ENCODE results near the gene OR13C3. TPM values are rescaled to one million over a fixed set of nuclear protein-coding genes. Genes with fewer than 3 reads are reported as not detected.

The OR13C3 gene
- total and polyA plus RNA-seq, 4 experiments from 2014 or later = not detected

DNA sequence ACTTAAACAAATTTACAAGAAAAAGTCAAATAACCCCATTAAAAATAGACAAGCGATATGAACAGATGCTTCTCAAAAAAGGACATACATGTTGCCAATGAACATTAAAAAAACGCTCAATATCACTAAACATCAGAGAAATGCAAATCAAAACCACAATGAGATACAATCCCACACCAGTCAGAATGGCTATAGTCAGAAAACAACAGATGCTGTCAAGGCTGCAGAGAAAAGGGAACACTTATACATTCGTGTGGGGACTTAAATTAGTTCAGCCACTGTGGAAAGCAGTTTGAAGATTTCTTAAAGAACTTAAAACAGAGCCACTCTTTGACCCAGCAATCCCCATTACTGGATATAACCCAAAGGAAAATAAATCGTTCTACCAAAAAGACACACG, 21.8 kb downstream of the OR13C3 start:
- H3K36me3 ChIP-seq (ENCODE audit: insufficient read depth, low read length) = no peaks in the 10 kb centered on the region
- no peaks in the 10 kb centered on the region for H3K9me3 ChIP-seq (ENCODE audit: control insufficient read depth in 1 of 2, low read length in 2 of 2)
- Mint-ChIP-seq H3K9me3 (peaks cover 0 to 9% (median 3%) of the 10 kb centered on the region in 8 donors), H3K4me3 (no peak overlapping the region), H3K27me3 (no peaks in the 10 kb centered on the region), H3K27ac (no peak overlapping the region), H3K36me3 (no peaks in the 10 kb centered on the region), H3K4me1 (no peaks in the 10 kb centered on the region)
- H3K4me3 ChIP-seq (ENCODE audit: low read length in 2 of 2) = no peak overlapping the region
- no peaks in the 10 kb centered on the region for H3K4me1 ChIP-seq (ENCODE audit: insufficient read depth, low read length)
- intact Hi-C loops (cut with micrococcal nuclease) = no loop called here
- no peaks in the 10 kb centered on the region for H3K27me3 ChIP-seq (ENCODE audit: insufficient read depth, low read length)
- ChIA-PET POLR2A (ENCODE audit: partially characterized antibody) (no interaction called here), CTCF (ENCODE audit: partially characterized antibody) (no interaction called here)
- DNase-seq = no peak
- H3K27ac ChIP-seq (ENCODE audit: low read depth, low read length) = no peak overlapping the region

DNA sequence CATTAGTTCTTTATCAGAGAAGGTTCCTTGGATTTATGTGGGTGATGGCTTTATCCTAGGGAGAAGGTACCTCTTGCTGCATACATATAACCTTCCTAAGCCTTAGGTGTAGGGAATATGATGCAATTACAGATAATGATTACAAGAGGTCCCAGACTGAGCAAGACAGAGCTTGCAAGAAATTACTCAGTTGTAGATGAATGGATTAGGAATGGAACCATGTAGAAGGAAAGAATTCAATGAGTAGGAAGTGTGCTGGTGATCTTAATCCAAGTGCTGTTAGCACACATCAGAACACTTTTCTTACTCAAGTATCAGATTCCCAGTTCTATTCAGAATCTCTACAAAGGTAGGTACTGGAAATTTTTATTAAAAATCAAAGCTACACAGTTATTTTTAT, 30.1 kb downstream of the OR13C3 start:
- Mint-ChIP-seq H3K4me3 (no peak overlapping the region), H3K27ac (no peak overlapping the region), H3K36me3 (no peaks in the 10 kb centered on the region), H3K4me1 (no peaks in the 10 kb centered on the region), H3K27me3 (no peaks in the 10 kb centered on the region), H3K9me3 (peaks cover 0 to 9% (median 6%) of the 10 kb centered on the region in 8 donors)
- H3K4me1 ChIP-seq (ENCODE audit: insufficient read depth, low read length) = no peaks in the 10 kb centered on the region
- no peak overlapping the region for H3K4me3 ChIP-seq (ENCODE audit: low read length in 2 of 2)
- no peak for DNase-seq
- no peaks in the 10 kb centered on the region for H3K9me3 ChIP-seq (ENCODE audit: control insufficient read depth in 1 of 2, low read length in 2 of 2)
- H3K36me3 ChIP-seq (ENCODE audit: insufficient read depth, low read length) = no peaks in the 10 kb centered on the region
- no peaks in the 10 kb centered on the region for H3K27me3 ChIP-seq (ENCODE audit: insufficient read depth, low read length)
- no peak overlapping the region for H3K27ac ChIP-seq (ENCODE audit: low read depth, low read length)
- ChIA-PET CTCF (ENCODE audit: partially characterized antibody) (no interaction called here), POLR2A (ENCODE audit: partially characterized antibody) (no interaction called here)
- intact Hi-C loops (cut with micrococcal nuclease) = no loop called here

DNA sequence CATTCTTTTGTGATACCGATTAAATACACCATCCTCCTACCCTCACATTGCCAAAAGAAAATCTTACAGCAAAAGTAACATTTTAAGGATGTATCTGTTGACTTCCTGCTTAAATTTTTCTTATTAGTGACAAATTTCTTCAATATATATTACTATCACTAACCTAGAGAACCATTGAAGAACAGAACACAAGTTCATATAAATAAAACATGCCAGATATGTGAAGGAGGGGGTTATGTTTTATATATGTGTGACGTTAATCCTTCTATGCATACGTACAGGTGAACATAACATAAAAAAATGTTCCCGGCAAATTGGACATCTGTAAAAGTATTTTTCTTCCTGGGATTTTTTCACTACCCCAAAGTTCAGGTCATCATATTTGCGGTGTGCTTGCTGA, 32.7 kb downstream of the OR13C3 start, which contains the start of gene OR13F1:
Gene OR13F1 (plus strand): TSS at position 301 of the 400 bp plus-strand sequence. CDS start 0 bp downstream, at position 301.
- no peak within 1 kb of the TSS for H3K27ac Mint-ChIP-seq
- H3K4me3 Mint-ChIP-seq = no peak within 1 kb of the TSS
- no peaks in the 10 kb centered on the region for H3K4me1 Mint-ChIP-seq
- peaks cover 0 to 7% (median 1%) of the 10 kb centered on the region in 8 donors for H3K9me3 Mint-ChIP-seq
- ChIA-PET CTCF (ENCODE audit: partially characterized antibody) (no interaction called here), POLR2A (ENCODE audit: partially characterized antibody) (no interaction called here)
- Histone ChIP-seq H3K36me3 (ENCODE audit: insufficient read depth, low read length) (no peaks in the 10 kb centered on the region), H3K27me3 (ENCODE audit: insufficient read depth, low read length) (no peaks in the 10 kb centered on the region), H3K9me3 (ENCODE audit: control insufficient read depth in 1 of 2, low read length in 2 of 2) (no peaks in the 10 kb centered on the region), H3K27ac (ENCODE audit: low read depth, low read length) (no peak within 1 kb of the TSS), H3K4me3 (ENCODE audit: low read length in 2 of 2) (no peak within 1 kb of the TSS), H3K4me1 (ENCODE audit: insufficient read depth, low read length) (no peaks in the 10 kb centered on the region)
- H3K27me3 Mint-ChIP-seq = no peaks in the 10 kb centered on the region
- intact Hi-C loops (cut with micrococcal nuclease) = no loop called here
- no peak for DNase-seq
- H3K36me3 Mint-ChIP-seq = no peaks in the 10 kb centered on the region

DNA sequence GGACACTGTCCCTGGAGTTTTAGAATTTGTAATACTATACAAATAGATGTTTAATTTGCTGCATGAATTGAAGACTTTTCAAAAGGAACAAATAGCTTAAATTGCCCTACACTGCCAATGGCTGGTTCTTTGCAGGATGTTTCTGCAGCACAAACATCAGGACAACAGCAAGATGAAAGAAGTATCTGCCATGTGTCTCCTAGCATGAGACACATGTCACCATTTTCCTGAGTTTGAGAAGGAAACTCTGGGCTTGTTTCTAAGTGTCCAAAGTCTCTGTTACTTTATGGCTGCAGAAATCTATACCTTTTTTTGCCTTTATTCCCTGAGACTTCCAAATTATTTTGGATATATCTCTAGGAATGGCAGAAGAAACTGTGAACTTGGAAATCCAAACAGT, 33.2 kb downstream of the OR13C3 start:
- no peaks in the 10 kb centered on the region for H3K4me1 Mint-ChIP-seq
- H3K27me3 Mint-ChIP-seq = no peaks in the 10 kb centered on the region
- ChIA-PET CTCF (ENCODE audit: partially characterized antibody) (no interaction called here), POLR2A (ENCODE audit: partially characterized antibody) (no interaction called here)
- intact Hi-C loops (cut with micrococcal nuclease) = no loop called here
- Histone ChIP-seq H3K9me3 (ENCODE audit: control insufficient read depth in 1 of 2, low read length in 2 of 2) (no peaks in the 10 kb centered on the region), H3K27ac (ENCODE audit: low read depth, low read length) (no peak overlapping the region), H3K27me3 (ENCODE audit: insufficient read depth, low read length) (no peaks in the 10 kb centered on the region), H3K4me3 (ENCODE audit: low read length in 2 of 2) (no peak overlapping the region), H3K36me3 (ENCODE audit: insufficient read depth, low read length) (no peaks in the 10 kb centered on the region), H3K4me1 (ENCODE audit: insufficient read depth, low read length) (no peaks in the 10 kb centered on the region)
- no peaks in the 10 kb centered on the region for H3K36me3 Mint-ChIP-seq
- no peak overlapping the region for H3K4me3 Mint-ChIP-seq
- peaks cover 0 to 7% (median 0%) of the 10 kb centered on the region in 8 donors for H3K9me3 Mint-ChIP-seq
- DNase-seq = no peak
- no peak overlapping the region for H3K27ac Mint-ChIP-seq

DNA sequence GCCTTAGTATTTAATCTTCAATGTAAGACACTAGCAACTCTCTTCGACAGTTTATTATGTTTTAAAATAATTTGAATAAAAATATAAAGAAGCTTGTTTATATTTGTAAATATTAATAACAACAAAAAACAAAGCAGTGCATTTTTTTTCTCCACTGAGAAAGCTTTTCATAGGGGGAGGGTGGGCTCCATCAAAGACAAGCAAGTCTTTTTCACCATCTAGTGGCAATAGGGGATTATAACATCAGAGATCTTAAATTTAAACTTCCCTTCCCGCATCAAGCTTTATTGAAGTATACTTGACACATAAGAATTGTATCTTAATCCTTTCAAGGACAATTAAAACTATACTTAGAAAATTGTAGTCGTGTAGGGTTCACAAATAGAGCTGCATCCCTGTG, 41.8 kb downstream of the OR13C3 start:
- no peak overlapping the region for H3K4me3 Mint-ChIP-seq
- Histone ChIP-seq H3K9me3 (ENCODE audit: control insufficient read depth in 1 of 2, low read length in 2 of 2) (no peaks in the 10 kb centered on the region), H3K27me3 (ENCODE audit: insufficient read depth, low read length) (no peaks in the 10 kb centered on the region), H3K4me1 (ENCODE audit: insufficient read depth, low read length) (no peaks in the 10 kb centered on the region), H3K27ac (ENCODE audit: low read depth, low read length) (no peak overlapping the region), H3K4me3 (ENCODE audit: low read length in 2 of 2) (no peak overlapping the region), H3K36me3 (ENCODE audit: insufficient read depth, low read length) (no peaks in the 10 kb centered on the region)
- no peaks in the 10 kb centered on the region for H3K36me3 Mint-ChIP-seq
- no peaks in the 10 kb centered on the region for H3K4me1 Mint-ChIP-seq
- POLR2A ChIA-PET (ENCODE audit: partially characterized antibody) = no interaction called here
- DNase-seq = no peak
- H3K27ac Mint-ChIP-seq = no peak overlapping the region
- intact Hi-C loops (cut with micrococcal nuclease) = no loop called here
- H3K9me3 Mint-ChIP-seq = peaks cover 0 to 4% (median under 1%) of the 10 kb centered on the region in 8 donors
- H3K27me3 Mint-ChIP-seq = no peaks in the 10 kb centered on the region
- CTCF ChIA-PET (ENCODE audit: partially characterized antibody) = no interaction called here

Other genes starting within 250 kb of the OR13C3 start
- gene OR13F1, start 32.6 kb downstream of the OR13C3 start, total RNA-seq = not detected
- gene OR13F1, start 32.6 kb downstream of the OR13C3 start, polyA plus RNA-seq = not detected
- not detected for gene OR13C4, start 9.6 kb downstream of the OR13C3 start, total RNA-seq
- gene OR13C4, start 9.6 kb downstream of the OR13C3 start, polyA plus RNA-seq = not detected
- gene OR13C8, start 32.3 kb upstream of the OR13C3 start, total RNA-seq = not detected
- not detected for gene OR13C8, start 32.3 kb upstream of the OR13C3 start, polyA plus RNA-seq
- not detected for gene OR13C5, start 62.6 kb upstream of the OR13C3 start, total RNA-seq
- gene OR13C5, start 62.6 kb upstream of the OR13C3 start, polyA plus RNA-seq = not detected
- not detected for gene OR13C2, start 68.8 kb upstream of the OR13C3 start, total RNA-seq
- not detected for gene OR13C2, start 68.8 kb upstream of the OR13C3 start, polyA plus RNA-seq
- not detected for gene OR13C9, start 81.3 kb upstream of the OR13C3 start, total RNA-seq
- not detected for gene OR13C9, start 81.3 kb upstream of the OR13C3 start, polyA plus RNA-seq
- gene OR13D1, start 157.7 kb upstream of the OR13C3 start, total RNA-seq = not detected
- gene OR13D1, start 157.7 kb upstream of the OR13C3 start, polyA plus RNA-seq = not detected
- 10 to 100 TPM; 11.3 to 13.6 TPM for gene NIPSNAP3A, start 210.8 kb upstream of the OR13C3 start, total RNA-seq
- 10 to 100 TPM; 19.9 to 28.8 TPM for gene NIPSNAP3A, start 210.8 kb upstream of the OR13C3 start, polyA plus RNA-seq
- 1 to 10 TPM; 1.4 to 1.9 TPM for gene NIPSNAP3B, start 227.3 kb upstream of the OR13C3 start, total RNA-seq
- 1 to 10 TPM in 1 of 2 donors, under 1 TPM in 1; 0.47 to 1.4 TPM for gene NIPSNAP3B, start 227.3 kb upstream of the OR13C3 start, polyA plus RNA-seq